K562 (cell line): ENCODE data around the gene KNCN. TPM values are rescaled to one million over a fixed set of nuclear protein-coding genes. Genes with fewer than 3 reads are reported as not detected.
A peak's percentile ranks its signal among the peaks of the same experiment; 100 is the strongest.

ENCODE experiments used
- BHLHE40 ChIP-seq: IDR thresholded peaks from 2 replicates; pipeline ENCODE4 v1.6.1; 2011; ENCODE audit warnings: low read length, improper control_type of control experiment
- FOXK2 ChIP-seq, 2 experiments: fragments of 450-650 bp; IDR thresholded peaks in 1 of 2; conservative IDR thresholded peaks in 1 of 2; 2 replicates each; pipeline ENCODE4 v1.6.1; 2016; ENCODE audit warnings: low read depth in 2 of 2, mild to moderate bottlenecking in 1 of 2
- GATAD2A ChIP-seq: fragments of 450-650 bp; IDR thresholded peaks from 2 replicates; pipeline ENCODE4 v1.6.1; 2017
- HDAC2 ChIP-seq: fragments of 450-650 bp; IDR thresholded peaks from 2 replicates; pipeline ENCODE4 v1.6.1; 2016; ENCODE audit warnings: mild to moderate bottlenecking
- HLTF ChIP-seq: fragments of 450-650 bp; IDR thresholded peaks from 2 replicates; pipeline ENCODE4 v1.6.1; 2016
- HSF4 ChIP-seq: fragments of 250-450 bp; sonication (Bioruptor Pico); IDR thresholded peaks from 2 replicates; pipeline ENCODE4 v2.1.2; 2022; ENCODE audit warnings: mild to moderate bottlenecking, moderate library complexity, borderline replicate concordance
- L3MBTL2 ChIP-seq: fragments of 450-650 bp; IDR thresholded peaks from 2 replicates; pipeline ENCODE4 v1.6.1; 2016; ENCODE audit warnings: mild to moderate bottlenecking, moderate library complexity
- NR2F6 ChIP-seq: fragments of 450-650 bp; formaldehyde crosslinking; IDR thresholded peaks from 2 replicates; pipeline ENCODE4 v1.4.0; 2020; ENCODE audit warnings: mild to moderate bottlenecking
- POLR2A ChIP-seq: fragments of 450-650 bp; conservative IDR thresholded peaks from 2 replicates; pipeline ENCODE4 v1.6.1; 2016
- RBFOX2 ChIP-seq: fragments of 200-400 bp; formaldehyde crosslinking; IDR thresholded peaks from 2 replicates; pipeline ENCODE4 v1.6.1; 2017; ENCODE audit warnings: low read depth, mild to moderate bottlenecking, low read length, moderate library complexity
- RBM14 ChIP-seq: fragments of 200-400 bp; formaldehyde crosslinking; IDR thresholded peaks from 2 replicates; pipeline ENCODE4 v1.6.1; 2018; ENCODE audit warnings: low read depth, mild to moderate bottlenecking, low read length, moderate library complexity, borderline replicate concordance; ENCODE audit not compliant: insufficient read depth
- RBM22 ChIP-seq: fragments of 200-400 bp; formaldehyde crosslinking; IDR thresholded peaks from 2 replicates; pipeline ENCODE4 v1.6.1; 2018; ENCODE audit warnings: low read length, low read depth; ENCODE audit not compliant: poor library complexity, severe bottlenecking
- SMARCB1 ChIP-seq: IDR thresholded peaks from 2 replicates; pipeline ENCODE4 v1.6.1; 2011; ENCODE audit warnings: improper control_type of control experiment, low read depth; ENCODE audit not compliant: insufficient read length
- STAT5A ChIP-seq: IDR thresholded peaks from 2 replicates; pipeline ENCODE4 v1.6.1; 2012; ENCODE audit warnings: low read length, inconsistent platforms, borderline replicate concordance
- TRIM28 ChIP-seq: fragments of 450-650 bp; IDR thresholded peaks from 2 replicates; pipeline ENCODE4 v1.6.1; 2017
- polyA plus RNA-seq, 8 experiments: library from polyadenylated mRNA; depleted of rRNA in 4 of 8; stranded (reverse) in 5 of 8; unstranded in 3 of 8; fragments of >200 nt; fragmentation: Nextera tagmentation in 2 of 8; fragmentation: Illumina TruSeq in 1 of 8; extraction: Ambion mirVana in 2 of 8; extraction: Trizol in 1 of 8; gene quantifications; 2 replicates each; pipeline versions ENCODE4 v1.2.1 to v1.2.3, GENCODE V29; 2011 to 2014; ENCODE audit warnings: inconsistent platforms in 1 of 8, missing spikeins in 1 of 8
- total RNA-seq, 7 experiments: library from RNA; depleted of rRNA in 6 of 7; stranded (reverse); fragments of >200 nt in 6 of 7; fragmentation: Illumina TruSeq in 2 of 7; extraction: Trizol in 2 of 7; gene quantifications; 2 replicates each; pipeline versions ENCODE4 v1.2.1 to v1.2.3, GENCODE V29; 2011 to 2021; ENCODE audit warnings: low replicate concordance in 1 of 7
- TF ChIP-seq, protein P1 (sequence below): sonication (generic); formaldehyde crosslinking; IDR thresholded peaks from 2 replicates; pipeline ENCODE4 v1.8.0; 2022; ENCODE audit warnings: mild to moderate bottlenecking, missing genetic modification reagents
- TF ChIP-seq, protein P2 (sequence below): fragments of 450-650 bp; IDR thresholded peaks from 2 replicates; pipeline ENCODE4 v1.6.1; 2017; ENCODE audit warnings: antibody characterized with exemption, mild to moderate bottlenecking
- TF ChIP-seq, protein P3 (sequence below): fragments of 250-450 bp; sonication (Bioruptor Pico); IDR thresholded peaks from 2 replicates; pipeline ENCODE4 v1.8.0; 2021; ENCODE audit warnings: mild to moderate bottlenecking, moderate library complexity
- TF ChIP-seq, protein P4 (sequence below): fragments of 250-450 bp; sonication (Bioruptor Pico); IDR thresholded peaks from 2 replicates; pipeline ENCODE4 v1.4.0; 2020; ENCODE audit warnings: mild to moderate bottlenecking, moderate library complexity, borderline replicate concordance

The KNCN gene
- total and polyA plus RNA-seq, 9 of the 15 experiments (the other 6 are each of a cell fraction or from before 2014, with no cell fraction given) = not detected

DNA sequence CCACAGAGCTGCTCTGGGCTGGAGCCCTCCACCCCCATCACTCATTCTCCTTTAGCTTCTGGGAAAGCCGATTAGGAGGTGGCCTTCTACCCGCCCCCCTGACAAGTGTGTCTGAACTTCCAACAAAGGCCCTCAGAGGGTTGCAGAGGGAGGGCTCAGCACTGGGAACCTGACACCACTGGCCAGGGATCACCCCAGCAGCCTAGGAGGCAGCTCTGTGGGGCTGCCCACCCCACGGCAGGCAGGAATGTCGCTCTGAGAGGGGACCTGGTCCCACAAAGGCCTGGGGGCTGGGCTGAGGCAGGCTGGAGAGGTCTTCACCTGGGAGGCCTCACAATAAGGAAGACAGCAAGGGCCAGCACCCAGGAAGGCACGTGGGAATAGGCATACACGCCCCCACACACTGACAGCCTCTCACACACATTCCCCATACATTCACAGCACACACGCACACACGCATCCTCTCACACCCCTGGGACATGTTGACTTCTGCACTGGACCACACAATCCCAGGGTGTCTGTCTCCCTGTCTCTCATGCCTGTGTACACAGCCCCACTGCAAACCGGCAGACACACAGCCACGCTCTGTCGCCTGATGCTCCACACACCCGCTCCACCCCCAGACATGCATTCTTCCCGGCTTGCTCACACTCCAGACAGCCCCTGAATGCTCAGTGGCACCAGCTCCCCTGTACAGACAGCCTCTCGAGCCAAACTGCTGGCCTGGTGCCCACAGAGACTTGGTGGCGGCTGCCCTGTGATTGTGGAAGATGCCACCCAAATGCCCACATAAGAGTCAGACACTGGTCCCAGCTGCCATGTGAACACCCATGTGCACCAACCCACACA, 31.2 kb downstream of the KNCN start (continued):
- TF ChIP-seq, protein P1, sequence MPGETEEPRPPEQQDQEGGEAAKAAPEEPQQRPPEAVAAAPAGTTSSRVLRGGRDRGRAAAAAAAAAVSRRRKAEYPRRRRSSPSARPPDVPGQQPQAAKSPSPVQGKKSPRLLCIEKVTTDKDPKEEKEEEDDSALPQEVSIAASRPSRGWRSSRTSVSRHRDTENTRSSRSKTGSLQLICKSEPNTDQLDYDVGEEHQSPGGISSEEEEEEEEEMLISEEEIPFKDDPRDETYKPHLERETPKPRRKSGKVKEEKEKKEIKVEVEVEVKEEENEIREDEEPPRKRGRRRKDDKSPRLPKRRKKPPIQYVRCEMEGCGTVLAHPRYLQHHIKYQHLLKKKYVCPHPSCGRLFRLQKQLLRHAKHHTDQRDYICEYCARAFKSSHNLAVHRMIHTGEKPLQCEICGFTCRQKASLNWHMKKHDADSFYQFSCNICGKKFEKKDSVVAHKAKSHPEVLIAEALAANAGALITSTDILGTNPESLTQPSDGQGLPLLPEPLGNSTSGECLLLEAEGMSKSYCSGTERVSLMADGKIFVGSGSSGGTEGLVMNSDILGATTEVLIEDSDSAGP (CRISPR knock-in tag) = no peak
- TF ChIP-seq GATAD2A (peak; percentile 13; the same call in 1 of the 2 replicates), STAT5A (no peak; the same call in 1 of the 2 replicates), NR2F6 (CRISPR knock-in tag) (no peak), FOXK2 (conservative IDR thresholded peaks at IDR 0.05 in 1 of 2, IDR thresholded peaks at IDR 0.05 in 1 of 2; ENCODE audit: low read depth in 2 of 2) (peak; percentile 64 to 68; a peak in 3 of 4 replicates), RBM14 (no peak), RBM22 (no peak), TRIM28 (no peak), HLTF (peak; percentile 76; the same call in 1 of the 2 replicates), HDAC2 (peak; percentile 31), RBFOX2 (peak; percentile 30; the same call in 1 of the 2 replicates), BHLHE40 (peak; percentile 48; the same call in 1 of the 2 replicates), POLR2A (0 out of 2 replicates have a peak, but pooled peaks have one; percentile 34), HSF4 (no peak), L3MBTL2 (peak; percentile 82), SMARCB1 (no peak)
- TF ChIP-seq, protein P2, sequence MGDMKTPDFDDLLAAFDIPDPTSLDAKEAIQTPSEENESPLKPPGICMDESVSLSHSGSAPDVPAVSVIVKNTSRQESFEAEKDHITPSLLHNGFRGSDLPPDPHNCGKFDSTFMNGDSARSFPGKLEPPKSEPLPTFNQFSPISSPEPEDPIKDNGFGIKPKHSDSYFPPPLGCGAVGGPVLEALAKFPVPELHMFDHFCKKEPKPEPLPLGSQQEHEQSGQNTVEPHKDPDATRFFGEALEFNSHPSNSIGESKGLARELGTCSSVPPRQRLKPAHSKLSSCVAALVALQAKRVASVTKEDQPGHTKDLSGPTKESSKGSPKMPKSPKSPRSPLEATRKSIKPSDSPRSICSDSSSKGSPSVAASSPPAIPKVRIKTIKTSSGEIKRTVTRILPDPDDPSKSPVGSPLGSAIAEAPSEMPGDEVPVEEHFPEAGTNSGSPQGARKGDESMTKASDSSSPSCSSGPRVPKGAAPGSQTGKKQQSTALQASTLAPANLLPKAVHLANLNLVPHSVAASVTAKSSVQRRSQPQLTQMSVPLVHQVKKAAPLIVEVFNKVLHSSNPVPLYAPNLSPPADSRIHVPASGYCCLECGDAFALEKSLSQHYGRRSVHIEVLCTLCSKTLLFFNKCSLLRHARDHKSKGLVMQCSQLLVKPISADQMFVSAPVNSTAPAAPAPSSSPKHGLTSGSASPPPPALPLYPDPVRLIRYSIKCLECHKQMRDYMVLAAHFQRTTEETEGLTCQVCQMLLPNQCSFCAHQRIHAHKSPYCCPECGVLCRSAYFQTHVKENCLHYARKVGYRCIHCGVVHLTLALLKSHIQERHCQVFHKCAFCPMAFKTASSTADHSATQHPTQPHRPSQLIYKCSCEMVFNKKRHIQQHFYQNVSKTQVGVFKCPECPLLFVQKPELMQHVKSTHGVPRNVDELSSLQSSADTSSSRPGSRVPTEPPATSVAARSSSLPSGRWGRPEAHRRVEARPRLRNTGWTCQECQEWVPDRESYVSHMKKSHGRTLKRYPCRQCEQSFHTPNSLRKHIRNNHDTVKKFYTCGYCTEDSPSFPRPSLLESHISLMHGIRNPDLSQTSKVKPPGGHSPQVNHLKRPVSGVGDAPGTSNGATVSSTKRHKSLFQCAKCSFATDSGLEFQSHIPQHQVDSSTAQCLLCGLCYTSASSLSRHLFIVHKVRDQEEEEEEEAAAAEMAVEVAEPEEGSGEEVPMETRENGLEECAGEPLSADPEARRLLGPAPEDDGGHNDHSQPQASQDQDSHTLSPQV = peak; percentile 91
- TF ChIP-seq, protein P3, sequence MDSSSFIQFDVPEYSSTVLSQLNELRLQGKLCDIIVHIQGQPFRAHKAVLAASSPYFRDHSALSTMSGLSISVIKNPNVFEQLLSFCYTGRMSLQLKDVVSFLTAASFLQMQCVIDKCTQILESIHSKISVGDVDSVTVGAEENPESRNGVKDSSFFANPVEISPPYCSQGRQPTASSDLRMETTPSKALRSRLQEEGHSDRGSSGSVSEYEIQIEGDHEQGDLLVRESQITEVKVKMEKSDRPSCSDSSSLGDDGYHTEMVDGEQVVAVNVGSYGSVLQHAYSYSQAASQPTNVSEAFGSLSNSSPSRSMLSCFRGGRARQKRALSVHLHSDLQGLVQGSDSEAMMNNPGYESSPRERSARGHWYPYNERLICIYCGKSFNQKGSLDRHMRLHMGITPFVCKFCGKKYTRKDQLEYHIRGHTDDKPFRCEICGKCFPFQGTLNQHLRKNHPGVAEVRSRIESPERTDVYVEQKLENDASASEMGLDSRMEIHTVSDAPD (CRISPR knock-in tag) = no peak
- TF ChIP-seq, protein P4, sequence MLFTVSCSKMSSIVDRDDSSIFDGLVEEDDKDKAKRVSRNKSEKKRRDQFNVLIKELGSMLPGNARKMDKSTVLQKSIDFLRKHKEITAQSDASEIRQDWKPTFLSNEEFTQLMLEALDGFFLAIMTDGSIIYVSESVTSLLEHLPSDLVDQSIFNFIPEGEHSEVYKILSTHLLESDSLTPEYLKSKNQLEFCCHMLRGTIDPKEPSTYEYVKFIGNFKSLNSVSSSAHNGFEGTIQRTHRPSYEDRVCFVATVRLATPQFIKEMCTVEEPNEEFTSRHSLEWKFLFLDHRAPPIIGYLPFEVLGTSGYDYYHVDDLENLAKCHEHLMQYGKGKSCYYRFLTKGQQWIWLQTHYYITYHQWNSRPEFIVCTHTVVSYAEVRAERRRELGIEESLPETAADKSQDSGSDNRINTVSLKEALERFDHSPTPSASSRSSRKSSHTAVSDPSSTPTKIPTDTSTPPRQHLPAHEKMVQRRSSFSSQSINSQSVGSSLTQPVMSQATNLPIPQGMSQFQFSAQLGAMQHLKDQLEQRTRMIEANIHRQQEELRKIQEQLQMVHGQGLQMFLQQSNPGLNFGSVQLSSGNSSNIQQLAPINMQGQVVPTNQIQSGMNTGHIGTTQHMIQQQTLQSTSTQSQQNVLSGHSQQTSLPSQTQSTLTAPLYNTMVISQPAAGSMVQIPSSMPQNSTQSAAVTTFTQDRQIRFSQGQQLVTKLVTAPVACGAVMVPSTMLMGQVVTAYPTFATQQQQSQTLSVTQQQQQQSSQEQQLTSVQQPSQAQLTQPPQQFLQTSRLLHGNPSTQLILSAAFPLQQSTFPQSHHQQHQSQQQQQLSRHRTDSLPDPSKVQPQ = no peak
